Measurements from ENCODE around the gene NRF1. TPM values are rescaled to one million over a fixed set of nuclear protein-coding genes. Genes with fewer than 3 reads are reported as not detected.
A peak's percentile ranks its signal among the peaks of the same experiment; 100 is the strongest.

NRF1 gene
- total and polyA plus RNA-seq, 2 of the 8 experiments (the other 6 are each of a cell fraction or from before 2014, with no cell fraction given) = 18.2 to 21.4 TPM

GRCh38 chr7:129604713-129605437 lies 6.6 kb upstream of the NRF1 start:
- POLR2A ChIA-PET (ENCODE audit: partially characterized antibody) = interaction anchor here (0.9 to 1.3 kb wide), 4 partner anchors 10 to 52 kb away, joined by 3 to 7 read pairs (median 4); no protein-coding TSS in a partner anchor
- H3K27ac ChIP-seq (ENCODE audit: low read depth, low read length) = no peak overlapping the region

More at GRCh38 chr7:129604713-129605437, 6.6 kb upstream of the NRF1 start:
- DNase-seq (ENCODE audit: low read depth in 1 of 2, low spot score in 2 of 2) (no peak), FAIRE-seq (no peak)
- TF ChIP-seq CEBPB (IDR thresholded peaks at IDR 0.05; ENCODE audit: low read depth, low read length) (no peak), GABPA (IDR thresholded peaks at IDR 0.05; ENCODE audit: borderline replicate concordance, insufficient read depth, low read length) (no peak), SP2 (IDR thresholded peaks at IDR 0.05; ENCODE audit: low read length) (no peak), POU5F1 (IDR thresholded peaks at IDR 0.05; ENCODE audit: low read depth, low read length) (no peak), TEAD4 (IDR thresholded peaks at IDR 0.05; ENCODE audit: low read depth, low read length) (no peak), RAD21 (IDR thresholded peaks at IDR 0.05 in 1 of 2, conservative IDR thresholded peaks at IDR 0.05 in 1 of 2; ENCODE audit: low read depth in 2 of 2, low read length in 2 of 2) (no peak), SP1 (IDR thresholded peaks at IDR 0.05; ENCODE audit: low read depth, low read length) (no peak), SAP30 (IDR thresholded peaks at IDR 0.05; ENCODE audit: insufficient read depth, insufficient replicate concordance, low read length) (no peak), JUN (IDR thresholded peaks at IDR 0.05; ENCODE audit: low read depth, low read length) (no peak)
- Histone ChIP-seq H2BK12ac (ENCODE audit: low read depth, low read length) (no peak overlapping the region), H3K23me2 (ENCODE audit: low read depth, low read length) (peaks cover 2% of the 10 kb centered on the region; the same call in 1 of the 2 replicates), H2AFZ (ENCODE audit: low read length) (no peak overlapping the region), H3K36me3 (ENCODE audit: control insufficient read depth in 2 of 4, insufficient read depth in 4 of 4, low read length in 3 of 4) (peaks cover 0 to 6% (median 0%) of the 10 kb centered on the region in 4 experiments; a peak in 1 of 8 replicates), H4K91ac (replicated peaks; ENCODE audit: insufficient read length, low read length) (no peak overlapping the region), H3K4me2 (ENCODE audit: insufficient read depth in 1 of 2, low read depth in 2 of 2, low read length in 2 of 2) (no peak overlapping the region), H3K56ac (replicated peaks; ENCODE audit: insufficient read length, low read depth, low read length) (no peak overlapping the region), H3K4me3 (ENCODE audit: extremely low read depth in 1 of 4, insufficient read depth in 2 of 4, low read depth in 3 of 4, low read length in 4 of 4) (no peak overlapping the region), H4K8ac (ENCODE audit: extremely low read depth, insufficient read depth, low read length) (no peak overlapping the region), H3K79me1 (ENCODE audit: low read depth, low read length) (0 out of 2 replicates have a peak, but pooled peaks cover 4% of the 10 kb centered on the region), H3K4ac (replicated peaks; ENCODE audit: insufficient read length, low read depth, low read length) (no peak overlapping the region), H3K4me1 (replicated peaks in 1 of 4; ENCODE audit: control insufficient read depth in 3 of 4, insufficient read depth in 4 of 4, low read length in 3 of 4) (no peaks in the 10 kb centered on the region; a peak in 2 of 7 replicates), H4K20me1 (replicated peaks in 1 of 2; ENCODE audit: control insufficient read depth in 1 of 2, insufficient read depth in 2 of 2, low read length in 2 of 2) (peaks cover 0 to 3% of the 10 kb centered on the region in 2 experiments), H3K9me3 (ENCODE audit: insufficient read depth in 2 of 2, low read depth in 1 of 2, low read length in 1 of 2) (no peaks in the 10 kb centered on the region), H2BK15ac (ENCODE audit: low read length) (no peak overlapping the region), H4K5ac (ENCODE audit: insufficient read length, low read depth, low read length) (no peak overlapping the region), H3K14ac (ENCODE audit: insufficient read length) (no peak overlapping the region), H3K27me3 (replicated peaks in 1 of 4; ENCODE audit: control insufficient read depth in 3 of 4, extremely low read depth in 1 of 4, insufficient read depth in 3 of 4, low read length in 3 of 4) (no peaks in the 10 kb centered on the region), H3K23ac (ENCODE audit: insufficient read length) (no peak overlapping the region), H2AK5ac (ENCODE audit: low read depth, low read length) (0 out of 2 replicates have a peak overlapping the region, but pooled peaks have one; percentile 28), H2BK20ac (ENCODE audit: low read length) (no peak overlapping the region), H2BK120ac (replicated peaks; ENCODE audit: low read depth, low read length) (no peak overlapping the region), H2BK5ac (ENCODE audit: low read depth, low read length) (no peak overlapping the region; the same call in 1 of the 2 replicates), H3K79me2 (ENCODE audit: control insufficient read depth in 1 of 2, insufficient read depth in 2 of 2, low read length in 2 of 2) (no peaks in the 10 kb centered on the region), H3K9ac (replicated peaks in 1 of 4; ENCODE audit: extremely low read depth in 1 of 4, low read depth in 3 of 4, low read length in 3 of 4) (no peak overlapping the region; a peak in 1 of 7 replicates), H3K18ac (ENCODE audit: extremely low read depth, low read length) (no peak overlapping the region; the same call in 1 of the 2 replicates)
- CTCF ChIA-PET (ENCODE audit: partially characterized antibody) = interaction anchor here (0.9 to 2.2 kb wide), 11 partner anchors 10 to 386 kb away, joined by 3 to 9 read pairs (median 3); no protein-coding TSS in a partner anchor
- 90% methylated on average over 8 of the region's 8 CpGs; no CpG with 5 or more reads in 1 of the 2 experiments for WGBS, 2 experiments (ENCODE audit: extremely low coverage in 1 of 2, insufficient coverage in 1 of 2, insufficient read length in 1 of 2, insufficient replicate concordance in 2 of 2, low coverage in 1 of 2, low lambda C conversion rate in 2 of 2, missing lambda C conversion rate in 1 of 2)
